Astrocyte of the spinal cord (primary cell): ENCODE results near the gene INPP4B.

Experiments used
- DNase-seq: peaks from one replicate; pipeline ENCODE4 v3.0.0; 2011; ENCODE audit warnings: low read depth, low spot score
- H3K4me3 ChIP-seq: 2 replicates; pipeline ENCODE4 v1.5.1; 2011; ENCODE audit warnings: low read depth, mild to moderate bottlenecking, low read length, moderate library complexity
- in situ Hi-C: cut with HindIII; loops from 2 replicates; pipeline ENCODE4 v1.10.0; 2017; ENCODE audit warnings: low sequenced_read_pairs
- TF ChIP-seq, protein P1 (sequence below): IDR thresholded peaks from 2 replicates; pipeline ENCODE4 v1.5.1; 2012; ENCODE audit warnings: low read depth, mild to moderate bottlenecking, low read length, inconsistent platforms

INPP4B gene

DNA sequence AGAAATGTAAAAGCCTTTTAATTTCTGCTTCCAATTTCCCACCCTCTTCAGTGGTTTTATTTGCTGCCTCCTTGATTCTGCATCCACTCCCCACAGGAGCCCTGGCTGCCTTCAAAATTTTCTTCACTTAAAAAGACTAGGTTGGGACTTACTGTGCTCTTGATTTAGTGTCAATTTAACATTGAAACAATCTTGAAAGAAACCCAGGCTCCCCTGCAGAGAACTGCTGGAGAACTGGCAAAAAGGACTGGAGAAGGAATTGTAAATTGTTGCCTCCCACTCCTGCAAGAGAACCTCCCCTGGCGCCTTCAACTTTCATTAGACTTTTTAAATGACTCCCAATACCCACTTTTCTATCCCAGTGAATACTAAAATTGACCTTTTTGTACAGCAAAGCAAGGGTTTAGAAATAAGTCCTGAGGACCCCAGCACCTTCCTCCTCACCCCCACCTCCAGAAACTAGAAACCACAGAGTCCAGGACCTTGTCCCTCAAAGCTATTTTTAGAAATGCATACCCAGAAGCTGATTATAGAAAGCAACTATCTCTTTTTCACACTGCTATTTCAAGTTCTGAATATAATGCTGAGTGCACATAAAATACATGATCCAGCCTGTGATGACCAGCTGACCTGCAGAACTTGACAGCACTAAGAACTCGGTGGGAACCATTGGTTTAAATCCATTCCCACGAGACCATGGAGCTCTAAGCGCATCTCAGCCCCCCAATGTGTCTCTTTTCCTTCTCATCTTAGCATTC lies 155.5 kb downstream of the INPP4B start:
- in situ Hi-C loops = no loop called here
- H3K4me3 ChIP-seq = no peak overlapping the region
- no peak for DNase-seq
- TF ChIP-seq, protein P1, sequence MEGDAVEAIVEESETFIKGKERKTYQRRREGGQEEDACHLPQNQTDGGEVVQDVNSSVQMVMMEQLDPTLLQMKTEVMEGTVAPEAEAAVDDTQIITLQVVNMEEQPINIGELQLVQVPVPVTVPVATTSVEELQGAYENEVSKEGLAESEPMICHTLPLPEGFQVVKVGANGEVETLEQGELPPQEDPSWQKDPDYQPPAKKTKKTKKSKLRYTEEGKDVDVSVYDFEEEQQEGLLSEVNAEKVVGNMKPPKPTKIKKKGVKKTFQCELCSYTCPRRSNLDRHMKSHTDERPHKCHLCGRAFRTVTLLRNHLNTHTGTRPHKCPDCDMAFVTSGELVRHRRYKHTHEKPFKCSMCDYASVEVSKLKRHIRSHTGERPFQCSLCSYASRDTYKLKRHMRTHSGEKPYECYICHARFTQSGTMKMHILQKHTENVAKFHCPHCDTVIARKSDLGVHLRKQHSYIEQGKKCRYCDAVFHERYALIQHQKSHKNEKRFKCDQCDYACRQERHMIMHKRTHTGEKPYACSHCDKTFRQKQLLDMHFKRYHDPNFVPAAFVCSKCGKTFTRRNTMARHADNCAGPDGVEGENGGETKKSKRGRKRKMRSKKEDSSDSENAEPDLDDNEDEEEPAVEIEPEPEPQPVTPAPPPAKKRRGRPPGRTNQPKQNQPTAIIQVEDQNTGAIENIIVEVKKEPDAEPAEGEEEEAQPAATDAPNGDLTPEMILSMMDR = no peak

- TF ChIP-seq, protein P1 = no peak
- no peak for DNase-seq
- in situ Hi-C loops = no loop called here
- no peak overlapping the region for H3K4me3 ChIP-seq
Measured at GRCh38 chr4:142687547-142688275, 158.4 kb downstream of the INPP4B start.

- in situ Hi-C loops = no loop called here
- TF ChIP-seq, protein P1 = no peak
- H3K4me3 ChIP-seq = no peak overlapping the region
- DNase-seq = no peak
Measured at GRCh38 chr4:142686081-142686480, 160.0 kb downstream of the INPP4B start.

GRCh38 chr4:142683997-142684396 lies 162.1 kb downstream of the INPP4B start:
- H3K4me3 ChIP-seq = no peak overlapping the region
- no peak for DNase-seq
- in situ Hi-C loops = no loop called here
- TF ChIP-seq, protein P1 = no peak

DNA sequence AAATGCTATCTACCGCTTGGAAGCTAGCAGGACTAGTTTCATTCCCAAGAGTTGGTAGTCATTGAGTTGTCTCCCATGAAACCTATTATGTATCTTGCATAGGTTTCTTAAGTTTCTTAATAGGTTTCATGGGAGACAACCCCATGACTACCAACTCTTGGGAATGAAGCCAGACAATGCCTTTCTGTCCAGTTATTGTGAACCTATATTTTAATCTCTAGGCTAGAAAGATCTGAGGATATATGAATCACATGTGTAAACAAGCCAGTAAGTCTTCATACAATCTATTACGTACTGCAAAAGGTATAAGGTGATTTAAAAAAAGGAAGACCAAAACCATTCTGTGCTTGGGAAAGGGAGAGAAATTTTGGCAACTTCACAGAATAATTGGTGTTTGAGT lies 162.6 kb downstream of the INPP4B start:
- no peak overlapping the region for H3K4me3 ChIP-seq
- TF ChIP-seq, protein P1 = no peak
- in situ Hi-C loops = no loop called here
- DNase-seq = no peak

GRCh38 chr4:142671516-142671915 lies 174.6 kb downstream of the INPP4B start:
- DNase-seq = no peak
- in situ Hi-C loops = no loop called here
- TF ChIP-seq, protein P1 = no peak
- H3K4me3 ChIP-seq = no peak overlapping the region
